Frontal cortex (tissue), 4 donors: ENCODE results near the gene TUBB2A. TPM values are rescaled to one million over a fixed set of nuclear protein-coding genes. Genes with fewer than 3 reads are reported as not detected.
A peak's percentile ranks its signal among the peaks of the same experiment; 100 is the strongest.
"Not testable (repeated sequence)": the region's sequence is repeated elsewhere in the genome, so short reads cannot be mapped to it uniquely, and the experiment has no call there.

Source experiments
- DNase-seq, 2 donors: peaks; one replicate each; pipeline ENCODE4 v3.0.0; 2012; ENCODE audit warnings: low spot score in 2 of 2
- FAIRE-seq: peaks from 2 replicates; lab custom pipeline; 2012; peaks lifted over from hg19 to GRCh38; lab: Jason Lieb, UNC
- total RNA-seq: library from RNA; depleted of rRNA; stranded (reverse); fragments of >200 nt; gene quantifications from one replicate; pipeline ENCODE4 v1.2.3, GENCODE V29; 2014
- donor health status: control.
- donor health status: control.
- donor health status: control.

TUBB2A gene
- total RNA-seq, 1 donor from 2014 or later: 1,551 TPM

DNA sequence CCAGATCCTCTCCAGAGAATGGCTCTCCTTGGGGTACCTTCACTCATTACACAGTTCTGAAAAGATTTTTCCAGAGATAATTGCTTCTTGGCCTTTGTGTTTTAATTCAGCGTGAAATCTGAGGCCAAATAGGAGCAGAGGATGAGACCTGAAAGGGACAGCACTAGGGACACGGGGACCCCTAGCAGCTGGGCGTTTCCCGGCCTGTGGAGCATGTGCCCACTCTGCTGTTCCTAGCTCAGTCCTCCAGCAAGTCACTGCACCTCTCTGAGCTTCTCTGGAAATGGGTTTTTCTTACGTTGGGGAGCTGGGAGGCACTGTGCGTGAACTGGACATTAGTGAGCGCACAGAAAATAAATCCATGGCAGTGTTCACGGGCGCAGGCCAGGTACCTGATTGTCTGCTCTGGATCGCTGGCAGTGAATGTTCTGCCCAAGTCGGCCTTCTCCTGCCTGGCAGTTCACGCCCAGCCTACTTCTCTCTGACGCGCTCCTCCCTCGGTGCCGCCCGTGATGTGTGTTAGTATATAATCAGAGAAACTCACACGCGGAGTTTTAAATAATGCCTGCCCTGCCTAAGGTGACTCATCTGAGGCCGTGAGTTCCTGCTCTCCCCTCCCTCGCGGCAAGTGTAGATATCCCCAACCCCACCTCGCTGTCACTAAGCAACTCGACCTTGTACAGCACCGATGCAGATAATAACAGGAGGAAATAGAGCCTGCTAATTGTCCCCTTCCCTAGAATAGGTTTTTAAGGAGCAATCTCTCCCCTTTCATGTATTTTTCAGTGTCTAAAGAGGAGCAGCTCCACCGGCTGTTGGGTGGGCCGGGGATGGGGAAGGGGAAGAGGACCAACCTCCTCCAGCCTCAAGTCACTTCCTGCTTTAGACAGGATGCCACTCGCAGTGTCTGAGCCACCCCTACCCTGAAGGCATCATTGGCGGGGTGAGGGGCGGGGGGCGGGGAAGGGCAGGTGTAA is 2.7 kb upstream of the TUBB2A start:
- DNase-seq (peak in 1 of 2 donors; percentile 34), FAIRE-seq (no peak)

DNA sequence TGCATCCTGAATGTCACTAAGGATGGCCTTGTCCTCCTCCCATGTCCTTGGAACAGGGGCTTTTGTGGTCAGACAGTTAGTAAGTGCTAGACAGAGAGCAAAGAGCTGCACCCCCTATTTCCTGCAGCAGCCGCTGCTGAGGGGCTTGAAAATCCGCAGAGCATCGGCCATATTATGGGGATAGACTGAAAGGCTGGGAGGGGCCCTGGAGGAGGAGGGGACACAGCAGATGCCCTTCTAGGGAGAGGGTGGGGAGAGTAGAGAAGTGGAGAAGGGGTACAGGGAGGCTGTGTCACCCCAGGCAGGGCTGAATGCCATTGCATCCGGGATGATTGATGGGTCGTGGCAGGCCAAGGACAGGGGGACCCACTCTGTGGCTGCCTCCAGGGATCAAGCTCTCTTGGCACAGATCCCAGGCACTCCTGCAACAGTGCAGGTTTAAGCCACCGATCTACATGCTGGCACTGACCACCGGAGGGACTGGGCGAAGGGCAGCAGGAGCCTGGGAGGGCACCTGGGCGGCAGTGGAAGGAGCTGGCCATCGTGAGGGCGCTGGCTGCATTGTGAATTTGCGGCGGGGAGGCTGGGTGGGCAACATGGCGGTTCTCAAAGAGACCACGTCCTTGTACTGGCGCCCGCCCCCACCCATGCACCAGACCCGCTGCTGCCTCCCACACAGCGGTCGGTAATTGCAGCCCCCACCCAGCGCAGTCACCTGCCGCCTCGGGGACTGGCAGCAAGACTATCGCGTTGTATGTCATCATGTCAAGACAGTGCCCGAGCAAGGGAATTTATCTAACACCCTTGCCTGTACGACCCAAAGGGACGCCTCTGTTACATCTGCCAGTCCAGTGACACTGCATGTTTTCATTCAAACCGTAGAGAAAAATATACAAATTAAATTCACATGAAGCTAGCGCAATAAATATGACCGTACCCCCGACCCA is 887 bp downstream of the TUBB2A start:
- not testable (repeated sequence) for DNase-seq, FAIRE-seq

DNA sequence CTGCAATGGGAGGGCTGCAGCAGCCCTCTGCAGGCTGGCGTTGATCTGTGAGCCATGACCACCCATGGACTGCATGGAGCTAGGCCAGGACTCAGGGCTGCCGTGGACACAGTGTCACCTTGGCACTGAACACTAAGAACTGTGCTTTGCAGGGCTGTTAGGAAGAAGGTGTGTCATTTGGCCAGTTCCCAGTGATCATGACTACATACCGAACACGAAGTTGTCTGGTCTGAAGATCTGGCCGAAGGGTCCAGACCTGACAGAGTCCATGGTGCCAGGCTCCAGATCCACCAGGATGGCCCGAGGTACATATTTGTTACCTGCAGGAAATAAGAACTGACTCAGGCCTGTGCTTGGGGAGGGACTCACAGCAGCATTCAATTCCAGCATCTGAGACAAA is 1.9 kb downstream of the TUBB2A start:
- not testable (repeated sequence) for FAIRE-seq, DNase-seq

DNA sequence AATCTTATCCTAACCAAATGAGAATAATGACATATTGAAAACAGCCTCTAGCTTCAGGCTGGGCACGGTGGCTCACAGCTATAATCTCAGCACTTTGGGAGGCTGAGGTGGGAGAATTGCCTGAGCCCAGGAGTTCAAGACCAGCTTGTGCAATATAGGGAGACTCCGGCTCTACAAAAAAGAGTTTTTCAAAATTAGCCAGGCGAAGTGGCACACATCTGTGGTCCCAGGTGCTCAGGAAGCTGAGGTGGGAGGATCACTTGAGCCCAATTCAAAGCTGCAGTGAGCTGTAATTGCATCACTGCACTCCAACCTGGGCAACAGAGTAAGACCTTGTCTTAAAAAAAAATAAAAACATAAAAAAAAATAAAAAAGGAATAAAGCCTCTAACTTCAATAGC is 4.7 kb downstream of the TUBB2A start:
- no peak for FAIRE-seq
- no peak for DNase-seq

- peak in 1 of 2 donors; percentile 39 for DNase-seq
- no peak for FAIRE-seq
These were observed 5.7 kb downstream of the TUBB2A start for GRCh38 chr6:3151691-3152090.

DNA sequence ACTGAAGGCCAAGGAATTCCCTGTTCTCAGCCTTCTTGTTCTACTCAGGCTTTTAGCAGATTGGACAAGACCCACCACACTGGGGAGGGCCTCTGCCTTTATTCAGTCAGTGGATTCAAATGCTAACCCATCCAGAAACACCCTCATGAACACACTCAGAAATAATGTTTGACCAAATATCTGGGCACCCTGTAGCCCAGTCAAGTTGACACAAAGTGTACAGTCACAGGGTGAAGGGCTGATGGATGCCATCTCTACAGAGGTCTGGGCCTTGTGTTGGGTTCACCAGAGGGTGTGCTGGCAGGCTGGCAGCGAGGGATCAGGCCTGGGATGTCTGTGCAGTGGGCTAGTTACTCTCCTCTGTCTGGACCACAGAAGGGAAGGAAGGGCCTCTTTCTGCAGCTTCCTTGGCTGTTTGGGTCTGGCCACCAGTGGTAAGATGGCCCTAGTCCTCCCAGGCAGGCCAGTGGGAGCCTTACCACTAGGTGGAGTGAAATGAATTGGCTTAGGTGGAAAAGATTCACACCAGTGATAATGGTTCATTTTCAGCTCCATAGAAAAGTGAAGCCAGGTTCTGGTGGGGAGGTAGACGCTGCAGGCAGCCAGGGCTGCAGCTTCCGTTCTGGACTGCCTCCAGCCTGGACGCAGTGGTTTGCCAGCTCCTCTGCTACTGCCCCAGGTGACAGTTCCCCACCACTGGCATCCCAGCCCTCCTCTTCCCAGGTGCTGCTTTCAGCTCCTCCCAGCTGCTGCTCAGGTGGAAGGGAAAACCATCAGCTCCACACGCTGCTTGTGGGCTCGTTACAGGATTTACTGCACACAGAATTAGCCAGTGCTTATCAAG is 9.2 kb downstream of the TUBB2A start:
- FAIRE-seq (no peak), DNase-seq (no peak)

- DNase-seq (no peak), FAIRE-seq (no peak)
These were observed 12.8 kb downstream of the TUBB2A start for GRCh38 chr6:3144571-3144970.

DNA sequence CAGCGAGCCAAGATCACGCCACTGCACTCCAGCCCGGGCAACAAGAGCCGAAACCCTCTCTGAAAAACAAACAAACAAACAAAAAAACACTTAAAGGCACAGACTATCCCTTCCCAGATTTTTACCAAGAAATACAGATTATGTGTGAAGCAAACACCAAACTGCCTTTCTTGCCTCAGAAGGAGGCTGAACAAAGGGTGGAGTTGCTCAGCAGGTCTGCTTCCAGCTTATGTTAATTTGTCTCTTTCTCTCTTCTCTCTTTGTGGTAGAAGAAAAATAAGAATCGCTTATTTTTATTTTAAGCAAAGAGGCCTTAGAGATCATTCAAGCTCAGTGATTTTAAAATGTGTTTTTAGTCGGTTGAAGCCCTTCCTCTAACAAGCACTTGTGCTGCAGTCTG is 14.2 kb downstream of the TUBB2A start:
- FAIRE-seq: no peak
- no peak for DNase-seq

DNA sequence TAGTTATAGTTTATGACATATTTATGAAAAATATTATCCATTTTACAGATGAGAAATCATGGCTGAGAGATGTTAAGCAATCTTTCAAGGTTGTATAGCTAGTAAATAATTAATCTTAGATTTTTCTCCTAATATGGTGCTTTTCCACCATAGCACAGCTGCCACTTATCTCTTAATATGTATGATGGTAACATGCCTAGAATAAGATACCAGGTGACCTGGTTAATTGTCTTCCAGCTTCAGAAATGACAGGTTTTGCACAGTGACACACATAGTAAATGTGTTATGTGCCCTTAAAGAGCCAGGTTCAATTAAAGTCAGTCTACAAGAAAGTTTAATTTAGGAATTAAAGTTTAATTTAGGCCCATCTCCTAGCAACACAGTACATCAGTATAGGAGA is 14.8 kb downstream of the TUBB2A start:
- FAIRE-seq: no peak
- DNase-seq: no peak

GRCh38 chr6:3140201-3140600 is 17.1 kb downstream of the TUBB2A start:
- no peak for DNase-seq
- no peak for FAIRE-seq

- DNase-seq (peak in 1 of 2 donors; percentile 40), FAIRE-seq (no peak)
These were observed 18.0 kb downstream of the TUBB2A start for GRCh38 chr6:3139090-3139903.

- no peak for DNase-seq
- no peak for FAIRE-seq
These were observed 19.0 kb downstream of the TUBB2A start for GRCh38 chr6:3138341-3138740.

DNA sequence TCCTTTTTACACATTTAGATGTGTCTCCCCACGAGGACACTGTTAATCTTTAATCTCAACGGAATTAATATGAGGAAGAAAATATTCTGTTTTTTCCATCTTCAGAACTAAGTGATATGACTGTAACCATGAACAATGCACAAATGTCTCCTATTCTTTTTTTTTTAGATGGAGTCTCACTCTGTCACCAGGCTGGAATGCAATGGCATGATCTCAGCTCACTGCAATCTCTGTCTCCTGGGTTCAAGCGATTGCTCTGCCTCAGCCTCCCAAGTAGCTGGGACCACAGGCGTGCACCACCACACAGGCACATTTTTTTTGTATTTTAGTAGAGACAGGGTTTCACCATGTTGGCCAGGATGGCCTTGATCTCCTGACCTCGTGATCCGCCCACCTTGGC is 19.5 kb downstream of the TUBB2A start:
- DNase-seq, FAIRE-seq: not testable (repeated sequence)

DNA sequence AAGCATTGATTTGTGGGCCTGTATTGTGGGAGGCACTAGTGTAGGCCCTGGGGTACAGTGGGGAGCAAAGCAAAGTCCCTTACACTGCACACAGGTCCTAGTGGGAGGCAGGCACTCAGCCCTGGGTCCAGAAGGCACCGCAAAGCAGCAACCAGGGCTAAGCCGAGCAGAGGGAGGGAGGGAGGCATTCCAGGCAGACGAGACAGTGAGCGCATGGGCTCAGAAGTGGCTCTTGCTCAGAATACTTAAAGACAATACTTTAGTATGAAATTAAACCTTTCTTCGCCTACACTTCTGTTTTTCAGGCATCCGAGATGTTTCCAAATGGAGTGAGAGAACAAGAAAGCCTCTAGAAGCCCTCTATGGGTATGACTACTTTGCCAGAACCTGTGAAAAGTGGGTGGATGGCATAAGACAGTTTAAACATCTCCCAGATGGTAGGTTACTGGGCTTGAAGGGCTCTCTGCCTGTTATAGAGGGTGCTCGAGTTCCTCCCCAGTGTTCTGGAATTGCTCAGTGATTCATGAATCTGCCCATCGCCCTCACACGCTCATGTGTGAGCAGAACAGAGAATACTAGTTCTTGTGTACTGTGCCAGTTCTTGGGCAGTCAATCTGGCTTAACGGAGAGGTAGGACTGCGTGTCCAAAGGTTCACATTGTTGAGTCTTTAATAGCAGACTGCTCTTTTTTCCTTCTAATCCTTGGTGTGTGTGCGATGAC is 20.1 kb downstream of the TUBB2A start:
- no peak for DNase-seq
- FAIRE-seq: no peak

GRCh38 chr6:3136292-3137011 is 20.9 kb downstream of the TUBB2A start:
- DNase-seq (no peak), FAIRE-seq (no peak)

DNA sequence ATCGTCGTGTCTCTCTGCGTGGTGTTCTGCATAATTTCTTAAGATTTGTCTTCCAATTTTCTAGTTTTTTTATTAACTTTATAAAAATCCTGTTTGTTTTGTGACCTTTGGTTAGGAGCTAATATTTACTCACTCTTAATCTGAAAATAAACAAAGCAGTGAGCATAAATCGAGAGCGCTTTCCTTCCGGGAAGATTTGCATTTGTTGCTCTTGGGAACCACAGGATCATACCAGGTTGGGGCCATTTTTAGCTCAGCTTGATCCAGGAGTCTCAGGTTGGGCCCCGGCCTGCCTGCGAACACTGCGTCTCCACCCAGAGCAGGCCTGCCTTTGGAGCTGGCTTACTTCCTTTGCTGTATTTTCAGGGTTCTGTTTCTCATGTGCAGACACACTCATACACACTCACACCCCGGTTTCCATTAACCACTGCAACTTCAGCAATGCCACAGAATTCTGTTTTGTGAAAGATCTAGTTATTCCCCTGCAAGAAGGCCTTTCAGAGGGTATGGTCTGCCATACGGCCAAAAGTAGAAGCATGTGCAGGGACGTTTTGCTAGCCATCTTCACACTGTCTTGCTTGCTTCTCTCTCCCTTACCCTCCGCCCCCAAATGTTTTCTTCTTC is 21.6 kb downstream of the TUBB2A start:
- FAIRE-seq: no peak
- DNase-seq: no peak

DNA sequence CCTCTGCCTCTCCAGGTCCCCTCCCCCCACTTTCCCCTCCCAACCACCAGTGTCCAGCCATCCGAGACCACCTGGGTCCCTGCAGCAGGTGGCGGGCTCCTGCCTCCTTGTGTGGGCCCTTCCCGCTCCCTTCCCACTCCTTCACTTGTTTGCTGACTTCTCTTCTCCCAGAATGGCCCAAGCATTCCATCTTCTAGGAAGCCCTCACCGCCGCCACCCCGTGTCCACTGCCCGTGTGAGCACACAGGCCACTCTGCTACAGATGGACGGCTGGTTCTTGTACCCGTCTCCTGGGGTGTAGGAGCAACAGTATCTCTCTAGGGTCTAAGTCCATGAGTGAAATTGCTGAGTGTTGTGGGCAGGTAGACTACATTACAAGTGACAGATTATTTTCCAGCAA is 23.8 kb downstream of the TUBB2A start:
- FAIRE-seq (no peak), DNase-seq (no peak)
